BE2C (cell line): ENCODE results near the gene ITPRID1.

Source experiments
- DNase-seq: peaks from one replicate; pipeline ENCODE4 v3.0.0-alpha.2; 2020
- H3K27me3 ChIP-seq: fragments of 250-450 bp; sonication (Bioruptor Pico); 2 replicates; pipeline ENCODE4 v1.5.1; 2020; ENCODE audit warnings: mild to moderate bottlenecking
- H3K36me3 ChIP-seq: fragments of 250-450 bp; sonication (Bioruptor Pico); 2 replicates; pipeline ENCODE4 v1.5.1; 2020; ENCODE audit warnings: mild to moderate bottlenecking
- H3K4me1 ChIP-seq: fragments of 250-450 bp; sonication (Bioruptor Pico); 2 replicates; pipeline ENCODE4 v1.5.1; 2020
- H3K4me3 ChIP-seq: 2 replicates; pipeline ENCODE4 v1.5.1; 2011; ENCODE audit warnings: low read depth, low read length
- H3K9me3 ChIP-seq: fragments of 250-450 bp; sonication (Bioruptor Pico); 2 replicates; pipeline ENCODE4 v1.5.1; 2020
- TF ChIP-seq, protein P1 (sequence below): IDR thresholded peaks from 2 replicates; pipeline ENCODE4 v1.5.1; 2012; ENCODE audit warnings: mild to moderate bottlenecking, low read depth, low read length

The ITPRID1 gene

DNA sequence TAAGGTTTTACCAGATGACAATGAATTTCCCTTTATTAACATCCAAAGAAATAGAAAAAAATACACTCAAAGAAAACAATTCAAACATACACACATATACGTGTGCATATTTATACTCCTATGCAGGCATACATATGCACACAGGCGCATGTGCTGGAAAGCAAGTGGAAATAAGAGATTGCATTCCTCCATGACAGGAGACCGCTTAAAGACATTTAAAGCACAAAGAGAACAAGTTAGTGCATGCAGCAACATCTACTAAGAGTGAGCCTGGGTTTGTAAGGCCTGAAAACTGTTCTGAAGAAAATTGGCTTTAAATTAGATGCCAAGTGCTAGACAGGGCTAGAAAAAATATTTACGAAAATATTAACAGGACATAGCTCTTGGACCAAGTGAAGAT is 133.1 kb downstream of the ITPRID1 start:
- DNase-seq, result no peak
- no peak overlapping the region for H3K4me3 ChIP-seq
- no peaks in the 10 kb centered on the region; the same call in 1 of the 2 replicates for H3K27me3 ChIP-seq

DNA sequence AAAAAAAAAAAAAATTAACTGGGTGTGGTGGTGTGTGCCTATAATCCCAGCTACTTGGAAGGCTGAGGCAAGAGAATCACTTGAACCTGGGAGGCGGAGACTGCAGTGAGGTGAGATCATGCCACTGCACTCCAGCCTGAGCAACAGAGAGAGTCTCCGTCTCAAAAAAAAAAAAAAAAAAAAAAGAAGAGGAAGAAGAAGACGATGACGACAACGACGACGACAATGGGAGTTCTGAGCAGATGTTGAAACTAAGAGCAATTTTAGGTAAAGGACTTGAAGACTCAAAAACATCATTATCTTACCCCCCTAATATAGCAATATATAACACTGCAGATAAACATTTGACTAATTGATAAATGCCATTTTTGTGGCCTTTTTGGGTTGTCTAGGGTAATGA is 133.6 kb downstream of the ITPRID1 start:
- TF ChIP-seq, protein P1, sequence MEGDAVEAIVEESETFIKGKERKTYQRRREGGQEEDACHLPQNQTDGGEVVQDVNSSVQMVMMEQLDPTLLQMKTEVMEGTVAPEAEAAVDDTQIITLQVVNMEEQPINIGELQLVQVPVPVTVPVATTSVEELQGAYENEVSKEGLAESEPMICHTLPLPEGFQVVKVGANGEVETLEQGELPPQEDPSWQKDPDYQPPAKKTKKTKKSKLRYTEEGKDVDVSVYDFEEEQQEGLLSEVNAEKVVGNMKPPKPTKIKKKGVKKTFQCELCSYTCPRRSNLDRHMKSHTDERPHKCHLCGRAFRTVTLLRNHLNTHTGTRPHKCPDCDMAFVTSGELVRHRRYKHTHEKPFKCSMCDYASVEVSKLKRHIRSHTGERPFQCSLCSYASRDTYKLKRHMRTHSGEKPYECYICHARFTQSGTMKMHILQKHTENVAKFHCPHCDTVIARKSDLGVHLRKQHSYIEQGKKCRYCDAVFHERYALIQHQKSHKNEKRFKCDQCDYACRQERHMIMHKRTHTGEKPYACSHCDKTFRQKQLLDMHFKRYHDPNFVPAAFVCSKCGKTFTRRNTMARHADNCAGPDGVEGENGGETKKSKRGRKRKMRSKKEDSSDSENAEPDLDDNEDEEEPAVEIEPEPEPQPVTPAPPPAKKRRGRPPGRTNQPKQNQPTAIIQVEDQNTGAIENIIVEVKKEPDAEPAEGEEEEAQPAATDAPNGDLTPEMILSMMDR, result no peak
- DNase-seq, result no peak
- H3K27me3 ChIP-seq, result no peaks in the 10 kb centered on the region; the same call in 1 of the 2 replicates
- H3K36me3 ChIP-seq, result no peaks in the 10 kb centered on the region
- H3K4me1 ChIP-seq, result no peaks in the 10 kb centered on the region
- no peak overlapping the region for H3K4me3 ChIP-seq
- H3K9me3 ChIP-seq, result no peaks in the 10 kb centered on the region

More for the DNA sequence above, 133.1 kb downstream of the ITPRID1 start:
- Histone ChIP-seq H3K36me3 (no peaks in the 10 kb centered on the region), H3K4me1 (no peaks in the 10 kb centered on the region), H3K9me3 (no peaks in the 10 kb centered on the region)
- TF ChIP-seq, protein P1, result no peak

DNA sequence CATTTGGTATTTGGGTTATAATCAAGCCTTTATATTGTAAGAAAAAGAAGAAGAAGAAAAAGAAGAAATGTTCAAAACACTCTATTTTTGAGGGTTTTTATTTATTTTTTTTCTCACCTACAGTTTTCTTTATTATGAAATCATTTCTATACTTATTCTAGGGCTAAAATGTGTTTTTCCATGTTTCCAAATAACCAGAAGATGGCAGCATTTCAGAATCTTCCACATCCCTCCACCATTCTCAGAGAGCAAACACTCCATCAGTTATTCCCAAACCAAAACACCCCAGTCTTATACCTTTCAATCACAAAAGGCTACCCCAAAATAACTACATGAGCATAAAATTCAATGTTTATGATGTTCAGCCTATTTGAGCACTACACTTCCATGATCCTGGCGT is 134.4 kb downstream of the ITPRID1 start:
- no peaks in the 10 kb centered on the region for H3K4me1 ChIP-seq
- no peaks in the 10 kb centered on the region; the same call in 1 of the 2 replicates for H3K27me3 ChIP-seq
- H3K36me3 ChIP-seq, result no peaks in the 10 kb centered on the region
- TF ChIP-seq, protein P1, result peak; percentile 41
- DNase-seq, result no peak
- no peaks in the 10 kb centered on the region for H3K9me3 ChIP-seq
- no peak overlapping the region for H3K4me3 ChIP-seq

DNA sequence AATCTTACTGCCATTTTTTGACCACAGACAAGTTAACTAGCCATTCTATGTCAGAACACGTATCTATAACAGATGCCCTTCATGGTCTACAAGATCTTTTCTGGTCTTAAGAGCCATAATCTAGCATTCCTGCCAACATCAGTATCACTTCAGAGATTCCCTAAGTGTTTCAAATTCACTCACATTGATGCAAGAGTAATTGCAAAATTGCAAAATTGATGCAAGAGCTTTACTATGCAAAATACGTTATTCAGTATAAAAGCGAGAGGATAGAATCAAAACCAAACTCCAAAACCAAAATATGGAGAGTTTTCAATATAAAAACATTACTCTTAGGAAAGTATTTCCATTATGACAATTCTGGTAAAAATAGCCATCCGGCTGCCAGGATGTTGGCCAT is 135.0 kb downstream of the ITPRID1 start:
- no peak for DNase-seq
- Histone ChIP-seq H3K4me3 (no peak overlapping the region), H3K36me3 (no peaks in the 10 kb centered on the region), H3K27me3 (no peaks in the 10 kb centered on the region; the same call in 1 of the 2 replicates), H3K4me1 (no peaks in the 10 kb centered on the region), H3K9me3 (no peaks in the 10 kb centered on the region)
- TF ChIP-seq, protein P1, result no peak

DNA sequence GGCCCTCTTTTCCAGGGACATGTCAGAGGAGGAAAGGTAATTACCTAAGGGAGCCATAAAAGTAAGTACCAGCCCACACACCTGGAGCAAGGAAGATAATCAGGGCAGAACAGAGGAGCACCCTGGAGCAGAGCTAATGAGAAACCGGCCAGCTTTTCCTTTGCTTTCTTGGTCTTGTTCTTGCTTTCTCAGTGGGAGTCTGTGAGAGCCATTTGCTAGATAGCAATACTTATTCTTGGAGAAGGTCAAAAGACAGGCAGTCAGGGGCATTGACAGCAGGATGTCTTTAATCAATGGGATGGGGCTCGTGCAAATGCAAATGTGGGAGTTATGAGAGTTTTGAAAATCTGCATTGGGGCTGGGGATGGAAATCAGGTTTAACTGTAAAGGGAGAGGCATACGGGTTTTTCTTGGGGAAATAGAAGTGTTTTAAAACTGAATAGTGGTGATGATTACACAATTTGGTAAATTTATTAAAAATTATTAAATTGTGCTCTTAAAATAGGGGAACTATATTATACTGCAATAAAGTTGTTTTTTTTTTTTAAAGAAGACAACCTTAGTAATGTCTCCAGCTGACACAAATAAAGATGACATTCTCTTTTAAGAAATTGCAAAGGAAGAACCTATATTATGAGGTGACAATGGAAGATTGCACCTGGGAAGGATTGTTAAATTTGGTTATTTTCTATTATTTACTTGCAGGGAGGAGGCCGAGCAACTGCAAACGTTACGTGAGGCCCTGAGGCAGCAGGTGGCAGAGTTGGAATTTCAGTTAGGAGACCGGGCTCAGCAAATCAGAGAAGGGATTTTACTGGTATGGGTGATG is 137.6 kb downstream of the ITPRID1 start:
- no peaks in the 10 kb centered on the region for H3K4me1 ChIP-seq
- TF ChIP-seq, protein P1, result no peak
- no peaks in the 10 kb centered on the region for H3K27me3 ChIP-seq
- no peaks in the 10 kb centered on the region for H3K9me3 ChIP-seq
- H3K4me3 ChIP-seq, result no peak overlapping the region
- no peaks in the 10 kb centered on the region for H3K36me3 ChIP-seq
- DNase-seq, result no peak

DNA sequence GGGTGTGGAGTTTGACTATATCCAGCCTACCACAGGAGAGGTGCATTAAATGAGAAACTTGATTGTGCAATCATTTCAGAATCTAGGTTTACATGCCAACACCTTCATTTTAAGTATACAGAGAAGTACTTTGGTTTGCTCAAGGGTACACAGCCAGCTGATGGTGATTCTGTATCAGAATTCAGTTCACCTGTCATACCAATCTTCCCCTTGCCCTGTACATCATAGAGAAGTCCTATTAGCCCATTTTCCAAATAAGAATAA is 138.1 kb downstream of the ITPRID1 start:
- no peak for DNase-seq
- no peaks in the 10 kb centered on the region for H3K4me1 ChIP-seq
- TF ChIP-seq, protein P1, result no peak
- H3K9me3 ChIP-seq, result no peaks in the 10 kb centered on the region
- H3K27me3 ChIP-seq, result no peaks in the 10 kb centered on the region
- no peaks in the 10 kb centered on the region for H3K36me3 ChIP-seq
- no peak overlapping the region for H3K4me3 ChIP-seq
